Measurements from ENCODE around the gene NMNAT1. TPM values are rescaled to one million over a fixed set of nuclear protein-coding genes. Genes with fewer than 3 reads are reported as not detected.

The NMNAT1 gene
- total RNA-seq, 2 donors from 2014 or later = 5.4 to 7.9 TPM

DNA sequence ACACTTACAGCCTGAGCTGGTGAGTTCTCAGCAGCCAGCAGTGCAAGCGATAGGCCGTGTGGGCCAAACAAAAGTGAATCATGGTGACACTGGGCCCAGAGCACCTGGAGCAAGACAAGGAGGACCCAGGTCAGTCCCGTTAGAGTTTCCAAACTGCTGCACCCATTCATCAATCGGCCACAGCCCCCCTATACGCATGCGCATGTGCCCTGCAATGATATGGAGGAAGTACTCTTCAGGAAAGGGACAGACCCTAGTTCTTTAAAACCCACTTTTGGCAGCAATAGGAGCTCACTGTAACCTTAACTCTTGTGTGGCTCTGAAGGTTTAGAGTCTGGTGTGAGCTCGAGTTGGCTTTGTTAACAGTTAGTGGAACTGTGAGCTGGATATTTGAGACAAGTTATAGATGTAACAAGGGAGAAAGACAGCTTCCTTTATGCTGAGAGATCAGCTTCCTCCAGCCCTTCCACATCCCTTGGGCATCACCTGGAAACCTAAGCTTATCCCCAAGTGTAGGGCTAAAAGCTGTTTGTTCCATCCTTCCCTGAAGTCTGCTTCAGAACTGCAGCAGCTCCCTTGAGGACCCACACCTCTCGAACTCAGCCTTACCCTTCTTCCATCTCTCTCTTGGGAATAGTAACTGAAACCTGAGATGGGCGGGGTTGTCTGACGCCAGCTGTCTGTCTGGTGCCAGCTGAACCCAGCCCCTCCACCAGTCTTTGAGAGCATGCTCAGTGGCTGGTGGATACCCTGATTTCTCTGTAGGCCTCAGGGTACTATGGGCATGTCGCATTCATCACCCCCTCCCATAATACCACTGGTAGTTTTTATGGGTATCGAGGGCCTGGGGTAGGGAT lies 17.7 kb downstream of the NMNAT1 start:
- H3K9ac ChIP-seq (ENCODE audit: extremely low read depth, low read length, poor library complexity, severe bottlenecking) = no peak overlapping the region
- no peaks in the 10 kb centered on the region for H3K4me1 Mint-ChIP-seq
- no peak overlapping the region for H3K27ac ChIP-seq (ENCODE audit: low read depth, low read length)
- H3K27ac Mint-ChIP-seq = no peak overlapping the region
- TF ChIP-seq, protein P1, sequence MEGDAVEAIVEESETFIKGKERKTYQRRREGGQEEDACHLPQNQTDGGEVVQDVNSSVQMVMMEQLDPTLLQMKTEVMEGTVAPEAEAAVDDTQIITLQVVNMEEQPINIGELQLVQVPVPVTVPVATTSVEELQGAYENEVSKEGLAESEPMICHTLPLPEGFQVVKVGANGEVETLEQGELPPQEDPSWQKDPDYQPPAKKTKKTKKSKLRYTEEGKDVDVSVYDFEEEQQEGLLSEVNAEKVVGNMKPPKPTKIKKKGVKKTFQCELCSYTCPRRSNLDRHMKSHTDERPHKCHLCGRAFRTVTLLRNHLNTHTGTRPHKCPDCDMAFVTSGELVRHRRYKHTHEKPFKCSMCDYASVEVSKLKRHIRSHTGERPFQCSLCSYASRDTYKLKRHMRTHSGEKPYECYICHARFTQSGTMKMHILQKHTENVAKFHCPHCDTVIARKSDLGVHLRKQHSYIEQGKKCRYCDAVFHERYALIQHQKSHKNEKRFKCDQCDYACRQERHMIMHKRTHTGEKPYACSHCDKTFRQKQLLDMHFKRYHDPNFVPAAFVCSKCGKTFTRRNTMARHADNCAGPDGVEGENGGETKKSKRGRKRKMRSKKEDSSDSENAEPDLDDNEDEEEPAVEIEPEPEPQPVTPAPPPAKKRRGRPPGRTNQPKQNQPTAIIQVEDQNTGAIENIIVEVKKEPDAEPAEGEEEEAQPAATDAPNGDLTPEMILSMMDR (conservative IDR thresholded peaks at IDR 0.05) = no peak
- no peaks in the 10 kb centered on the region for H3K36me3 ChIP-seq (ENCODE audit: control insufficient read depth, insufficient read depth, low read length)
- H3K27me3 ChIP-seq (ENCODE audit: control insufficient read depth, insufficient read depth, low read length, poor library complexity, severe bottlenecking) = no peaks in the 10 kb centered on the region
- H3K9me3 ChIP-seq (ENCODE audit: control insufficient read depth, low read length) = no peaks in the 10 kb centered on the region
- H3K4me3 ChIP-seq (ENCODE audit: low read length) = no peak overlapping the region
- H3K27me3 Mint-ChIP-seq (ENCODE audit: insufficient read depth) = no peaks in the 10 kb centered on the region
- 71 to 88% methylated on average over 8 to 12 of the region's 12 CpGs for WGBS, 2 experiments (ENCODE audit: insufficient coverage in 1 of 2, insufficient read length in 1 of 2)
- peak; percentile 66 for DNase-seq
- H3K4me3 Mint-ChIP-seq = no peak overlapping the region
- H3K4me1 ChIP-seq (ENCODE audit: control insufficient read depth, insufficient read depth, low read length) = no peaks in the 10 kb centered on the region
- no peaks in the 10 kb centered on the region for H3K36me3 Mint-ChIP-seq (ENCODE audit: low read depth)
- no peaks in the 10 kb centered on the region for H3K9me3 Mint-ChIP-seq

DNA sequence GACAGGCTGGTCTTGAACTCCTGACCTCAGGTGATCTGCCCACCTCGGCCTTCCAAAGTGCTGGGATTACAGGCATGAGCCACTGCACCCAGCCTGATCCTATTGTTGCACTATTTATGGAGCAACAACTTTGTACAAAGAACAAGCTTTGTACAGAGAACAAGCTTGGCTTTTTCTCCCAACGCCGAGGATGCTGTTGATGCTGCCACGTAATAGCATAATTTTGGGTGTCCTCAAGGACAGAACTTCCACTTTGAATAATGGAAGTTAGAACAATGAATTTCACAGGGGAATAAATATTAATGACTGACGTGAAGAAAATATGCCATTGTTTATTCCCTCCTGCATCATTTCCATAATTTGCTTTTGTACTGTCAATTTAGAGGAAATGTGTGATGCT lies 41.0 kb downstream of the NMNAT1 start:
- H3K36me3 Mint-ChIP-seq (ENCODE audit: low read depth) = peaks cover 19% of the 10 kb centered on the region
- Histone ChIP-seq H3K36me3 (ENCODE audit: control insufficient read depth, insufficient read depth, low read length) (peaks cover 6% of the 10 kb centered on the region), H3K9ac (ENCODE audit: extremely low read depth, low read length, poor library complexity, severe bottlenecking) (no peak overlapping the region), H3K4me1 (ENCODE audit: control insufficient read depth, insufficient read depth, low read length) (no peaks in the 10 kb centered on the region), H3K27me3 (ENCODE audit: control insufficient read depth, insufficient read depth, low read length, poor library complexity, severe bottlenecking) (no peaks in the 10 kb centered on the region), H3K27ac (ENCODE audit: low read depth, low read length) (no peak overlapping the region), H3K9me3 (ENCODE audit: control insufficient read depth, low read length) (no peaks in the 10 kb centered on the region), H3K4me3 (ENCODE audit: low read length) (no peak overlapping the region)
- H3K27me3 Mint-ChIP-seq (ENCODE audit: insufficient read depth) = no peaks in the 10 kb centered on the region
- no peak overlapping the region for H3K27ac Mint-ChIP-seq
- WGBS, 2 experiments (ENCODE audit: insufficient coverage in 1 of 2, insufficient read length in 1 of 2) = 93 to 95% methylated on average over 4 to 5 of the region's 5 CpGs
- peaks cover 3% of the 10 kb centered on the region for H3K4me1 Mint-ChIP-seq
- no peak overlapping the region for H3K4me3 Mint-ChIP-seq
- no peaks in the 10 kb centered on the region for H3K9me3 Mint-ChIP-seq
- no peak for DNase-seq
- TF ChIP-seq, protein P1 (conservative IDR thresholded peaks at IDR 0.05) = no peak

DNA sequence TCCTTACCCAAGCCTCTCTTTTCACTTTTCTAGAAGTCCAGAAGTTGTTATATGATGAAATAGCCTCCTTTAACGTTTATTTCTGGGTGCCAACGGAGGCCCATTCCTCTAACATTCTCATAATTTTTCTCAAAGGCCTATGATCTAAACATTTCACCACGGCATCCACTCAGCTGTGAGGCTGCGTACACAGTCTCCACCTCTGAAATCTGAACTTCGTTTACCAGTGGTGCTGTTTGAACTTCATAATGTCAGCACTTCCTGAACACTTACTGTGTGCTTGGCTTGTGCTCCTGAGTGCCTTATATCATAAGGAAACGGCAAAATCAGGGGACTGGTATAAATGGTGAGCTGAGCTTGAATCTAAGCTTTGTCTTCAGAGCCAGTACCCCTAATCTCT lies 41.7 kb downstream of the NMNAT1 start:
- Histone ChIP-seq H3K9ac (ENCODE audit: extremely low read depth, low read length, poor library complexity, severe bottlenecking) (no peak overlapping the region), H3K4me3 (ENCODE audit: low read length) (no peak overlapping the region), H3K36me3 (ENCODE audit: control insufficient read depth, insufficient read depth, low read length) (peaks cover 6% of the 10 kb centered on the region), H3K9me3 (ENCODE audit: control insufficient read depth, low read length) (no peaks in the 10 kb centered on the region), H3K4me1 (ENCODE audit: control insufficient read depth, insufficient read depth, low read length) (no peaks in the 10 kb centered on the region), H3K27ac (ENCODE audit: low read depth, low read length) (no peak overlapping the region), H3K27me3 (ENCODE audit: control insufficient read depth, insufficient read depth, low read length, poor library complexity, severe bottlenecking) (no peaks in the 10 kb centered on the region)
- DNase-seq = no peak
- Mint-ChIP-seq H3K4me1 (peaks cover 3% of the 10 kb centered on the region), H3K9me3 (no peaks in the 10 kb centered on the region), H3K27ac (no peak overlapping the region), H3K36me3 (ENCODE audit: low read depth) (peaks cover 19% of the 10 kb centered on the region), H3K27me3 (ENCODE audit: insufficient read depth) (no peaks in the 10 kb centered on the region), H3K4me3 (no peak overlapping the region)
- TF ChIP-seq, protein P1 (conservative IDR thresholded peaks at IDR 0.05) = no peak
- WGBS, 2 experiments (ENCODE audit: insufficient coverage in 1 of 2, insufficient read length in 1 of 2) = 73 to 97% methylated on average over 4 to 6 of the region's 6 CpGs

All from endodermal cell (in vitro differentiated cells).